ENCODE results near the gene CCNL2.
A peak's percentile ranks its signal among the peaks of the same experiment; 100 is the strongest.

CCNL2 gene

GRCh38 chr1:1354271-1355247 is 44.6 kb downstream of the CCNL2 start:
- no peak for DNase-seq

GRCh38 chr1:1353389-1354151 is 45.6 kb downstream of the CCNL2 start:
- no peak for DNase-seq

- DNase-seq: no peak
These were observed 46.2 kb downstream of the CCNL2 start for GRCh38 chr1:1352786-1353388.

GRCh38 chr1:1351511-1352427 is 47.4 kb downstream of the CCNL2 start:
- DNase-seq: no peak

- DNase-seq: peak; percentile 24
These were observed 49.7 kb downstream of the CCNL2 start, which contains the start of gene DVL1 for GRCh38 chr1:1349256-1350012. Gene DVL1 (minus strand): TSS chr1:1349418. CDS start chr1:1349065, 353 bp downstream.

GRCh38 chr1:1348420-1349255 is 50.5 kb downstream of the CCNL2 start:
- no peak for DNase-seq

- DNase-seq: no peak
These were observed 51.3 kb downstream of the CCNL2 start for GRCh38 chr1:1347663-1348419.

- DNase-seq: no peak
These were observed 52.0 kb downstream of the CCNL2 start for GRCh38 chr1:1347026-1347595.

- no peak for DNase-seq
These were observed 52.6 kb downstream of the CCNL2 start for GRCh38 chr1:1346501-1346890.

- no peak for DNase-seq
These were observed 53.2 kb downstream of the CCNL2 start for GRCh38 chr1:1345860-1346500.

GRCh38 chr1:1345384-1345783 is 53.8 kb downstream of the CCNL2 start:
- DNase-seq: no peak

GRCh38 chr1:1344655-1345361 is 54.3 kb downstream of the CCNL2 start:
- DNase-seq: no peak

GRCh38 chr1:1343811-1344421 is 55.2 kb downstream of the CCNL2 start:
- no peak for DNase-seq

- no peak for DNase-seq
These were observed 56.5 kb downstream of the CCNL2 start for GRCh38 chr1:1342584-1343115.

- no peak for DNase-seq
These were observed 57.0 kb downstream of the CCNL2 start for GRCh38 chr1:1342061-1342562.

- no peak for DNase-seq
These were observed 57.5 kb downstream of the CCNL2 start for GRCh38 chr1:1341549-1342021.
